ENCODE data around the gene PARD3B.

The PARD3B gene

DNA sequence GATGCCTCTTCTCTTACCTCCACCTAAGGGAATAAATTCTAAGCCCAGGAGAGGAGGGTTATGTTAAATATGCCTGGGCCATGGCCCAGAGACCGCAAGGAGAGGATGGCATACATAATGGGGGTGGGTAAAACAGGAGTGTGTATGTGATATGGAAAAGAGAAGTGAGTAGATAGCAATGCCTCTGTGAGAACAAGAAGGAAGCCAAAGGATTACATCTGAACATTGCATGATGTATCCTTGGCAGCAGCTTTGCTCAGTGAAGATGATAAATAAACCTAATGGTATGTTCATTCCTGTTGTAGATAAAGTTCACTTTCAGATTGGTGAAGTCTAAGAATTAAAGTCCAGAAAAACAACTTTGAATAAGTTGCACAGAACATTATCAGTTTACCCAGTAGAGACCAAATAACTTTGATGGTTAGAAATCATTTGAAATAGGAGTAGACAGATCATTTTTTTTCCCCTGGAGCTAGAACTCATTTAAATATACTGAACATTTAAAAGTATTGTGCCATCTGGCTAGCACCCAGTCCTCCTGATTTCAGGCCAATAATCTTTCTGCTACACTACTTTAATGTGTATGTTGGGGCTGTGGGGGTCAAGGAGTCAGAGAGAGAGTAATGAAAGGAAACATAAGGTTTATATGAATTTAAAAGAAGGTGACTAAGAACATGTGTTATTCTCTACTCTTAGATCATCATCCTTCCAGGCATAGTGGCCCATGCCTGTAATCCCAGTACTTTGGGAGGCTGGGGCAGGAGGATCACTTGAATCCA is 231.7 kb downstream of the PARD3B start:
- no peak for DNase-seq

DNA sequence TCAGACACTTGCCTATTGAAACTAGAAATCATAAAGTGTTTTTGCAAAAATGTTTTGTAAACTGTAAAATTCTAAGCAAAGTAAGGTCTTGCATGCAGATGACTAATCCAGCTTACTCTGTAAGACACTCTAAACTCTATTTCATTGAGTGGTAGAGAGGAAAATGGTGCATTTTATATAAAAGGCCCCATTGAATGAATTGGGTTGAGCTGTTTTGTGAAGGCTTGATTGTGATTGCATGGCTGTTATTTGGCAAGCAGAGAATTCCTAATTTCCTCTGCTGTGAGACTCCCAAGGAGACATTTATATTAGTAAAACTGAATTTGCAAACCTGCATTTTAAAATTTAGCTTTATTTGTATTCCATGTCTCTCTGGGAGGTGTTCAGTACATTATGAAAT is 234.5 kb downstream of the PARD3B start:
- DNase-seq: no peak

DNA sequence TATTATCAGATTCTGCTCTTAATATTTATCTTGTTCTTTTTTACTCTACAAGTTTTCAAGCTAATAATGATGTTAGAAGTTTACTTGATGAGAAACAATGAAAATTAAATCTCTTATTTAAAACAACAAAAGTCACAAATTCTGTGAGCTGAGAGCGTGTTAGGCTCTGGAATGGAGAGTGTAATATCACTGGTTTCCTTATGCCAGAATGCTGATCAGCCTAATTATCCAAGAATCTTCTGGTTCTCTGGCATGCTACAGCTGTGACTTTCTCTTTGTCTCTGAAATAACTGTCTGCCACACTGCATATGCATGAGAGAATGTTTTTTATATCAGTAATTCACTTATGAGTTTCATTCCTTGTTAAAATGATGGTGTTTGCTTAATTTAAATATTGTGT is 236.7 kb downstream of the PARD3B start:
- no peak for DNase-seq

DNA sequence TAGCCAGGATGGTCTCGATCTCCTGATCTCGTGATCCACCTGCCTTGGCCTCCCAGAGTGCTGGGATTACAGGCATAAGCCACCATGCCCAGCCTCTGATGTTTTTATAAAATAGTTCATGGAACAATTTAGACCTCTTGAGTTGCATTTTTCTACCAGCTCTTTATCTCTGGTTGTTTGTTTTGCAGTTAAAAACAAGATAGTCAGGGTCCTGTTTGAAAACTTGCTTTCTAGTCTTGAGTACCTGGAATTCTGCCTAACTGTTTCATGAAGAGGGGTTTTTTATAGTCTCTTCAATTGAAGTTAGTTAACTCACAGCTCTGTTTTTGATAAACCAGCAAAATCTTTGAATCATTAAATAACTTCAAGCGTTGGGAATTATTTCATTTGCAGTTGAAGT is 244.8 kb downstream of the PARD3B start:
- no peak for DNase-seq

DNA sequence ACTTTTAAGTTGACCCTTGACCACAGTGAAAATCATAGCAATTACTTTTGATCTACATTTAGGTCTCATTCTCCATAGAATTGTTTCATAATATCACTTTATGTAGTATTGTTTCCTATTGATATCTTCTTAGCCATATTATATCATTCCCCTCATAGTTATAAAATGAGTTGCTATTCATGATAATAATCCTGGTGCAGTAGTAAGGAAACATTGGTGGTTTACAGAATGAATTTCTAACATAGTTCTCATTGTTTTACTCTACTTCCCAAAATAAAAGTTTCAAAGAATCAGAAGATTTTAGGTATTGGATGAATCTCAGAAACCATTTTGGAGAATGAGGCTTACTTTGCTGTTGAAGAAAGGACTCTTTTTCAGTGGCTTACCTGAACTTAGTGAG is 246.0 kb downstream of the PARD3B start:
- no peak for DNase-seq

DNA sequence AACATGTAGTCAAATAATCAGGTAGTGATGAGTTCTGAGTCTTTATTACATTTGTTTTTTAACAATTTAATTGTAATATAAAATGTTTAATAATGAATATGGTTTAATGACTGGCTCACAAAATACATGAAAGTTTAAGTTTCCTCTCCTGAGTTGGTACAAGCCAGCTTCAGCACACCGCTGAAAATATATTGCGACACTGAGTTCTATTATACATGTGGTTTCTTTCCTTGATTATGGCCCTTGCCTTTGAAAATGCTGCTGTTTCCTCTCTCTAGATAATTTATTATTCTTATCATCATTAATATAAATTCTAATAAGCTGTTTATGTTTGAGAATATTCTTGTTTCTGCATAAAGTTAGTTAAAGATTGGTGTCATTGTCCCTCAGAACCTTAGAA is 249.3 kb downstream of the PARD3B start:
- no peak for DNase-seq

DNA sequence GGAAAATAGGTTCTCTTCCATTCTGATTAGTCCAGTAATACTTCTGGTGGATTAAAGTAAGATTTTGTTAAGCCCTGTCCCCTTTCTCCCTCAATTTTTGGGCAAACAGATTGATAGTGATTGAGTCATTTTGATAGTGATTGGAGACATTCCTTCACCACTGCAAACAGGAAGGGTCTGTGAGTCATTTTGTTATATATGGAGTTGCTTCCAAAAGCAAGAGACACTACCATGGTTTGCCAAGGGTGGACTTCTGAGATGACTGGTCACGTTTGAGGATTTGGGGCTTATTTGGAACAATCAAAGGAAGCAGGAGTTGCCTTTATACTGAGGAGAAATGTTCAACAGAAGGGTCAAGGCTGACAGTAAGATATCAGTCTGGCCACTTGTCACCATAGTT is 249.9 kb downstream of the PARD3B start:
- DNase-seq: no peak

DNA sequence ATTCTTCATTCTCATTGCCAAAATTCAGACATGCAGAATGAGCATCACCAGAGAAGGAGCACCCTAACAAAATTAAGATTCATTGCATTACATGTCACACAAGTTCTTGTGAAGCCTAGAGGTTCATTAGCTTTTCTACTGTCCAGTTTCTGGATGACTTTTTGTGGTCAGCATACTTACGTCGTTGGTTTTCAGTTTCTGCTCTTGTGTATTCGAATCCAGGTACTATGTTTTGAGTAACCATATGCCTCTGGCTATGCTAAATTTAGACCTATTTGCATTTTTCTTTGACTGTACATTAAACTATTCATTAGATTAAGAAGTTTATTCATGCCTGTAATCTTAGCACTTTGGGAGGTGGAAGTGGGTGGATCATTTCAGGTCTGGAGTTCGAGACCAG is 251.3 kb downstream of the PARD3B start:
- DNase-seq: no peak

DNA sequence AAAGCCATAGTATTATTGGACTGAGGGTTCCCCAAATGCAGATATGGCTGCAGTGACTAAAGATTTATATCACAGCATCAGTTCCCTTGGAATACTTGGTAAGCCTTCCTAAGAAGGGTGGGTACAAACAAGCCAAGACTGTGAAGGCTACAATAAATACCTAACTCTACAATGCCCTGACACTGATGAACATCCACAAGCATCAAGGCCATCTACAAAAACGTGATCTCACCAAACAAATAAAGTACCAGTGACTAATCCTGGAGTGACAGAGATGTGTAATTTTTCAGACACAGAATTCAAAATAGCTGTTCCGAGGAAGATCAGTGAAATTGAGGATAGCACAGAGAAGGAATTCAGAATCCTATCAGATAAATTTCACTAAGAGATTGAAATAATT is 254.5 kb downstream of the PARD3B start:
- DNase-seq: no peak

DNA sequence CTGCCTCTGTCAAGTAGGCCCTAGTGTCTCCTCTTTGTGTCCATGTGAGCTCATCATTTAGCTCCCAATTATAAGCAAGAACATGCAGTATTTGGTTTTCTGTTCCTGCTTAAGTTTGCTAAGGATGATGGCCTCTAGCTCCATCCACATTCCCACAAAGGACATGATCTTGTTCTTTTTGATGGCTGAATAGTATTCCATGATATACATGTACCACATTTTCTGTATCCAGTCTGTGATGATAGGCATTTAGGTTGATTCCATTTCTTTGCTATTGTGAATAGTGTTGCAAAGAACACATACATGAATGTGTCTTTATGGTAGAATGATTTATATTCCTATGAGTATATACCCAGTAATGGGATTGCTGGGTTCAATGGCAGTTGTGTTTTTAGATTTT is 263.2 kb downstream of the PARD3B start:
- DNase-seq: no peak

DNA sequence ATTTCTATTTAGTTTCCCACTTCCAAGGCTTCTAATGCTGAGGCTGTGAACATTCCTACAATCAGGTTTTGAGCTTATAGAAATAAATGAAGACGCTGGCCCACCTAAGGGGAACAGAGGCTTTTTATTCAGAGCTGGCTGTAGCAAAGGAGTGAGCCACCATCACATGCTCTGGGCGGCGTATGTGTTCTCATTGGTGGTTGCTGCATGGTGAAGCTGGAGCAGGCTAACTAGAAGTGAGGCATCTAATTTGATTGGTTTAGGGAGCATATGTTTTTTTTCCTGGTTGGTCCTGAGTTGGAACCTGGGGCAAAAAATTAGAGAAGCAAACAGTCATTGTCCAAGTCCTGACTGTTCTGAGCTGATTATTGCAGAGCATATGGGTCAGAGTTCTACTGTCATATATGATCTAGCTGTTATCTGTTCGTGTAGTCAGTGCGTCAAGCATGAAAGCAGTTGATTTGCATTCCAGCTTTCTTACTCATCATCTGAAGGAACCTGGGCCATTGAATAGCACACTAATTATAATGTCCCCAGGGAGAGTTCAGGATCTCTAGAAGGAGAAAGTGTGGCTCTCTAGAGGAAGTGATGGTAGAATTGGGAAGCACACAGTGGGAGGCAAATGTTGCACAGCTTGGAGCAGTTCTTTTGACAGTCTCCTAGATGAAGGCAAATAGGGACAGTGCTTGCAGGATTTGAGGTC is 279.6 kb downstream of the PARD3B start:
- DNase-seq: no peak

DNA sequence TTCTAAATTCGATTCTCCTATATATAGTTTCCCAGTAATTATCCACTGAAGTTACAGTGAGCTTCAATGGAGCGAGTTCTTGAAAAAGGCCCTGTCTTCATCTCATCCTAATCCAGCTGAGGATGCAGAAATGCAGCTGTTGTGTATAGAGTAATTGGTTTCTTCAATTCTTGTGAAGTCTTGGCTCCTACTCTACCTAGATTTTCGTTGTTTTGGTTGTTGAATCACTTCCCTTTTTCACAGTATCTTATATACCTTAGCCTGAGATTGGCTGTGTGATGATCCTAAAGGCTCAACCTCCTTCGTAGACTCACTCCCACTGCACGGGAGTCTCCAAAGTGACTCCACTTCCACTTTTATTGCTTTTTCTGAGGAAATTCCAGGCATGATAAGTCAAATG is 280.4 kb downstream of the PARD3B start:
- no peak for DNase-seq

DNA sequence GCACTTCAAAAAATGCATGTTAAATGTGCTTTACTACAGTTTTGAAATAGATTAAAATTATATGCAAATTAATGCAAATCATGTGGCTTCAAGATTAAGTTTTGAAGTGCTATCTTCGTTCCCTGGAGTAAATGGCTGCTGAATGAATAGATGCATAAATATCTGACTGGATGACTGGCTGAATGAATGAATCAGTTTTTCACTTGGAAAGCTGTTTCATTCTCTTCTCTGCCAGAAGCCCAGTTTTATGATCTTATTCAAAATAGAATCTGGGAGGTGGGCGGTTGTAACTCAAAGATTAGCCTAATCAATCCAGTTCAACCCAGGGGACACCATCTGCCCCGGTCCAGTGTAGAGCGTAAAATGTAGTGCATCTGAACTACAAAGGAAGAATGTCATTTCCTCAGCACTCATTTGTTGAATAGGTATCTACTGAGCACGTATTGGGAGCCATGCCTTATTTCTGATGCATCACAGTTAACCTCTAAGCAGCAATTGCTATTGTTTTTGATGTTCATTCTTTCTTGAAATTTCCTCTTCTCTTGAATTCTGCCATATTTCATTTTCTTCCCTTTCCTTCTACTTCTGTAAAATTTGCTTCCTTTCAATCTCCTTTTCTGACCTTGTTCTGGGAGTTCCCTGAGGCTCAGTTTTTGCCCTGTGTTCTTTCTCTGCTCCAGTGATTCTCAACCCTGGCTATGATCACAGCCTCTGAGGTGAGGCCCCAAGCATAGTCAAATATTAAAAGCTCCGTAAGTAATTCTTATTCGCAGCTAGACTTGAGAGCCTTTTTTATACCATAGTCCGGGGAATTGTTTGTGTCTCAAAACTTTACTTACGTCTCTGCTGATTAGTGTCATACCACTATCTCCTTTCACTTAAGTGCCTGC is 282.7 kb downstream of the PARD3B start:
- no peak for DNase-seq

DNA sequence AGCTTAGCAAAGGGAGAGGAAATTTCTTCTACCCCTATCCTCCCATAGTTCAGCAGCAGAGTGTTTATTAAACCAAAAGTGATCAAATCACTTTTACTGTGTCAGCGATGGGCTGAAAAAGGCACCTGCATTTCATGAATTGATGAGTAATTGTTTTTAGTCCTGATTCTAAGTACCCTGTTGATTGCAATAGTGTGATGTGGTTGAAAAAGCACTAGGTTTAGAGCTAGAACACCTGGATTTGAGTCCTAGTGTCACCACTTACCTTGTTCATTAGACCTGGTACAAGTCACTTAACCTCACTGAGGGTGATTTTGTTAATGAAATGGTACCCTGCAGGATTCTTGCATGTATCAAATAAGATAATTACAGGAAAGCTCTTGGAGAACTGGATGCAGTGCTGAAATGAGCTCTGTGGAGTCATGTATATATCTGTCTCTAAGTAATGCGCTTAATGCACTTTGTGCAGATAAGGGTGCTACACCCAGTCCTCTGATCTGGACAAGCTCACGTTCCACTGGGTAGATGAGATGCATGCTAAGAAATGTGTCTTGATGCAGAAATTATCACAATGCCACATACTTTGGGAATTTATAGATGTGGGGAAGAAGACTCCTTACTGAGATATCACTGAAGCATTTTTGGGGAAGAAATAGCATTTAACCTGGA is 289.6 kb downstream of the PARD3B start:
- DNase-seq: no peak

DNA sequence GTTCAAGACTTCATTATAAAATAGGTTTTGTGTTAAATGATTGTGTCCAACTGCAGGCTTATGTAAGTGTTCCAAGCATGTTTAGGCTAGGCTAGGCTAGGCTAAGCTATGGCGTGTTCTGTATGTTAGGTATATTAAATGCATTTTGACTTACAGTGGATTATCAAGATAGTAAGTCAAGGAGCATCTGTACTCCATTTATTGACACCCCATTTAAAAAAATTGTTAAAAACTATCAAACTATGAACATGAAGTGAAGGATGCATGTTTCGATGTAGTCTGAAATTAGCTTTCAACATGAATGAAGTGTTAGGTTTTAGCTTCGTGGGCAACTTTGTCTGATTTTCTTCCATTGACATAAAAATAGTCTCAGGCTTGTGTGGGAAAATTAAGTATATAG is 290.5 kb downstream of the PARD3B start:
- no peak for DNase-seq

DNA sequence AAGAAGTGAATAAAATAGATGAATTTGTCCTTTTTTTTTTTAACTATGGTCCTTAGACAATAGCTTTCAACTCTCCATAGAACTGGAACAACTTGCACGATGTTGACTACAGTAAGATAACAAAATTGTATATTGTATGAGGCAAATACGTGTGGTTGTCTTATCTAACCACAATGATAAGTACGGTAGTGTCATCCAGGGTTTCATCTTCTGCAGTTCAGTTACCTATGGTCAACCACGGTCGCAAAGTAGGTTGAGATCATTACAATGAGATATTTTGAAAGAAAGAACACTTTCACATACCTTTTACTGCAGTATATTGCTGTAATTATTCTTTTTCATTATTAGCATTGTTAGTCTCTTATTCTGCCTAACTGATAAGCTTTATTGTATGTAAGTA is 295.2 kb downstream of the PARD3B start:
- DNase-seq: no peak

DNA sequence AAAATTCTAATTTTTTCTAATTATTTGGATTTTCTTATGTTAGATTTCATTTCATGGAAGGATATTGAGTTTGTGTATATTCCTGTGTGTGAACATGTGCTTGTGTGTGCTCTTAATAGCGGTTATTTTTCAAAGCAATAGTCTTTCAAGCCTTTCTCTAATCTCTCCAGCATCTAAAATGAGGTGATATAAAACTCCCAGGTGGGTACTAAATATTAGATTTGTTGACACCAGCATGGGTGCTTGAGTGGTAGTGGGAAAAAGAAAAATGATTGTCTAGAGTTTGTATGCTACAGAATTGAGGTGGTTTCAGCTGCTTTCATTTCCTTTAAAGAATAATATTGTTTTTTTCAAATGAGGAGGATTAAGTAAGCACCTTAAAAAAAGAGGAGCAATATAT is 296.8 kb downstream of the PARD3B start:
- DNase-seq: no peak

DNA sequence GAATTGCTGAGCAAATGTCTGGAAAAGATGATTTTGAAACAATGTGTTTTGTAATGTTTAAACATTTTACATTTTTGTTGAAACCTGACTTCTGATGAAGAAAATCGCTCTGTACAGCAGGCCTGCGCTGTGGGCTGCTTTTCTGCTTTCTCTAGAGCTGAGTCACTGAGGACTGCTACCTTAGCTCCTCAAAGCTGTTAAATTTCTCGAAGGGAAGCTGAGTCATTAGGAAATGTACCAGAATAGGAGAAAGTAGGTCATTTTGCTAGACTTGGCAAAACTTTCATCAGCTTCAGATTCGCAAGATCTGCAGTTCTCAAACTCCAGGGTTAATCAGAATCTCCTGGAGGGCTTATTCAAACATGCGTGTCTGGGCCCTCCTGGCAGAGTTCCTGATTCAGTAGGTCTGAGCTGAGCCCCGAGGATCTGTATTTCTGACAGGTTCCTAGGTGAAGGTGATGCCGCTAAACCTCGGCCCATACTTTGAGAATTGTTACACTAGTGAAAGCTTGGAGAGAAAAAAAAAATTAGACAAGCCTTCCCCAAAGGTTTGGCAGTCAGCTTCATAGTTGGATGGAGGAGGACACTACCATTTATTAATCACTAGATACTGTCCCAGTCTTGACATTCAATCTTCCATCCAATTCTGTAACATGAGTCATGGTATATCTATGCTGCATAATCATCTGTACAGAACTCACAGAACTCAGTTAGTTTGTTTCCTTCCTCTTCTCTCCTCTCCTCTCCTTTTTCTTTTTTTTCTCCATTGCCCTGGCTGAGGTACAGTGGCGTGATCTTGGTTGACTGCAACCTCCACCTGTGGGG is 297.6 kb downstream of the PARD3B start:
- no peak for DNase-seq

DNA sequence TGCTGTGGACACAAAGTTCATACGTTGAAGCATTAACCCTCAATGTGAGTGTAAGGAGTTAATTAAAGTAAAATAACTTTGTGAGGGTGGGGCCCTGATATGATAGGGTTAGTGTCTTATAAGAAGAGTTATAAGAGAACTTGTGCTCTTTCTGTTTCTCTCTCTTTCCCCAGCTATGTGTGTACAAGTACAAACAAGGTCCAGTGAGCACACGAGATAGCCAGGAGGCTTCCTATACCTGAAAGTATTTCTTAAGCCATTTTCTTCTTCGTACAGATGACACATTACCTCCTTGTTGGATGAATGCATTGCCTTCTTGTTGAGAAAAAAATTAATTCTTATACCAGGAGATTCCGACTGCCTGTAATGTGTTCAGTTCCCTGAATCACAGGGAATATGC is 301.2 kb downstream of the PARD3B start:
- no peak for DNase-seq

DNA sequence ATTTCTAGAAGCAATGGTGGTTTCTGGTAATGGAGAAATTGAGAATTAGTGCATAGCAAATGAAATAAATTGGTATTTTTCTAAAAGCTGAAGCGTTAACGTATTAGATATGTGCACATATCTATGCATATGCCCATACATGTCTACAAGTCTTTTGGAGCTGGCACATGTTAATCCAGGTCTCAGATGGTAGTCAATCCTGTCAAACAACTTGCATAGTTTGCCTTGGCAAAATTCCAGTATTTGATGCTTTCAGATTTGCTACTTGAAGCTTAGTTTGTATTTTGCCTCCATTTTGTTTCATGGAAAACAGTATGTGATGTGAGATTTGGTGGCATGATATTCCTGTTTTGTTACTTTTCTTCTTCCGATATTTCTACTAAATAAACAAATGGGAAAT is 304.6 kb downstream of the PARD3B start:
- no peak for DNase-seq

DNA sequence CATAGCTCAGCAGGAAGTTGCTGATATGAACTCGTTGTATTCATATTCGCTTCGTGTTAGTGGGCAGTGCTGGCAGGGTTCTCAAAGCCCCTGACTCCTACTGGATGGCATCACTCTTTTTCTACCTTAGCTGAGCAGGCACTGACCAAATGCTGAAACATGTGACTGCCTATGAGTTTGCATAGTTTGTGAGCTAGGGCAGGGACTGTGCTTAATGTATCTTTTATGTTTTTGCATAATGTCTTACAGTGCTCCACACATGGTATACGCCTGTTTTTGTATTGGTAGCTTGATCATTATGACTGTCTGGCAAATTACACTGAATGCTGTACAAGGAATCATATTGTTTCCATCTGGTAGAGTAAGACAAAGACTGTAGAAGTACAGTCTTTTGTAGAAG is 305.3 kb downstream of the PARD3B start:
- no peak for DNase-seq

DNA sequence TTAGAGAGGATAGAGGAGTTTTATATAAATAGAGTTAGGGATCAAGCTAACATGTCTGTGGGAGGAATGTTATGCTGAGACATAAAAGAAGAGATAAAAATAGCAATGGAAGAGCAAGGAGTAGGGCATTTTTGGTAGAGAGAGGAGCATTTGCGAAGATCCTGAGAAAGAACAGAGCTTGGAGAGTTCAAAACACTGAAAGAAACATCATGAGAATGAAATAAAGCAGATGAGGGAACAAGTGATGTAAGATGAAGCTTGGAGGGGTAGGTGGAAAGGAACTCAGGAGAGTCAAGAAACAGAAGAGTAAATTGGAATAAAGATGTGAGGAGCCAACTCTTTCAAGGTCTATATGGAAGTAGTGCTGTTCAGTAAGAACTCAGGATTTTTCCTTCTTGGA is 308.6 kb downstream of the PARD3B start:
- DNase-seq: no peak

Data from NCI-H1694 treated with DMSO at 0.1 percent for 48 hours (cell line).